Occipital lobe (tissue), 3 donors: ENCODE measurements around the gene KLHL18. TPM values are rescaled to one million over a fixed set of nuclear protein-coding genes. Genes with fewer than 3 reads are reported as not detected.
A peak's percentile ranks its signal among the peaks of the same experiment; 100 is the strongest.

ENCODE experiments used
- DNase-seq: peaks from one replicate; lab custom pipeline; 2025; lab: John Stamatoyannopoulos, UW
- small RNA-seq: library from RNA; depleted of rRNA; stranded (forward); fragments of <200 nt; gene quantifications from one replicate; pipeline ENCODE3, GENCODE V24; 2014
- total RNA-seq: library from RNA; depleted of rRNA; stranded (reverse); fragments of >200 nt; gene quantifications from one replicate; pipeline ENCODE4 v1.2.3, GENCODE V29; 2014

Gene KLHL18
- total RNA-seq, 1 donor from 2014 or later, result 26.5 TPM

GRCh38 chr3:47394140-47394870 lies 111.6 kb downstream of the KLHL18 start:
- no peak for DNase-seq

GRCh38 chr3:47394881-47395280 lies 112.1 kb downstream of the KLHL18 start:
- DNase-seq, result peak; percentile 37

Small RNA genes lying within 50 kb of the gene (small RNA-seq; reads per million reads assigned to genes)
- gene SNORD13P3, result 0.52 reads per million, percentile 51 among the genes with 10 or more reads in this experiment

Other genes starting within 250 kb of the KLHL18 start
- 78.8 TPM for gene SETD2, start 118.8 kb upstream of the KLHL18 start, total RNA-seq
- 3.1 TPM for gene KIF9, start 145 bp upstream of the KLHL18 start, total RNA-seq
- 17.5 TPM for gene PTPN23, start 98.1 kb downstream of the KLHL18 start, total RNA-seq
- 82.0 TPM for gene SCAP, start 193.0 kb downstream of the KLHL18 start, total RNA-seq
- gene ELP6, start 230.8 kb downstream of the KLHL18 start, total RNA-seq, result 23.4 TPM